Gastrocnemius medialis (tissue), 4 donors: ENCODE measurements around the gene GRIN2A. TPM values are rescaled to one million over a fixed set of nuclear protein-coding genes. Genes with fewer than 3 reads are reported as not detected.

Experiments
- ATAC-seq, 2 donors: fragments of 150-250 bp; one replicate each; pipeline ENCODE4 v1.9.1; 2016
- DNase-seq, 2 donors: peaks; one replicate each; pipeline ENCODE4 v3.0.0-alpha.2; 2019
- H3K27ac ChIP-seq, 4 donors: fragments of 200-600 bp; sonication (generic); 1 replicate in 1 of 4; 2 replicates in 3 of 4; pipeline ENCODE4 v1.5.1; 2016 to 2018; ENCODE audit warnings: mild to moderate bottlenecking in 2 of 4, moderate library complexity in 1 of 4
- H3K27me3 ChIP-seq, 3 donors: fragments of 200-600 bp; sonication (generic) in 2 of 3; 1 replicate in 1 of 3; 2 replicates in 2 of 3; pipeline versions ENCODE4 v1.5.1 to v1.6.0; 2016 to 2019; ENCODE audit warnings: mild to moderate bottlenecking in 1 of 3, moderate library complexity in 1 of 3
- H3K36me3 ChIP-seq, 2 donors: fragments of 200-600 bp; sonication (generic) in 1 of 2; one replicate each; pipeline ENCODE4 v1.5.1; 2017 to 2018
- H3K4me1 ChIP-seq, 2 donors: fragments of 200-600 bp; sonication (generic) in 1 of 2; one replicate each; pipeline ENCODE4 v1.5.1; 2016 to 2017; ENCODE audit warnings: mild to moderate bottlenecking in 2 of 2
- H3K4me3 ChIP-seq, 4 donors: fragments of 200-600 bp; sonication (generic) in 3 of 4; 1 replicate in 1 of 4; 2 replicates in 3 of 4; pipeline ENCODE4 v1.5.1; 2016 to 2019; ENCODE audit warnings: mild to moderate bottlenecking in 2 of 4
- H3K9me3 ChIP-seq, 3 donors: fragments of 200-600 bp; sonication (generic) in 2 of 3; 1 replicate in 1 of 3; 2 replicates in 2 of 3; pipeline ENCODE4 v1.5.1; 2016 to 2019
- POLR2A ChIP-seq, 2 donors: fragments of 450-650 bp; IDR thresholded peaks; one replicate each; pipeline ENCODE4 v1.6.1; 2017; ENCODE audit warnings: antibody characterized with exemption in 2 of 2, mild to moderate bottlenecking in 2 of 2, moderate library complexity in 2 of 2
- in situ Hi-C, 4 donors: fragments of 200-750 bp; cut with MboI; loops; one replicate each; pipeline versions ENCODE4 v1.15.0 to v1.8.0; 2017; ENCODE audit warnings: low sequenced_read_pairs in 4 of 4
- intact Hi-C: fragments of 100-400 bp; cut with DNase I; formaldehyde crosslinking; loops from one replicate; pipeline ENCODE4 v1.15.1; 2023; ENCODE audit warnings: low total_unique reads
- total RNA-seq, 4 donors: library from RNA; depleted of rRNA; stranded (reverse); fragments of >200 nt; gene quantifications; one replicate each; pipeline versions ENCODE4 v1.1.0 to v1.2.3, GENCODE V29; 2016
- TF ChIP-seq, protein P1 (sequence below), 5 experiments: fragments of 450-650 bp in 3 of 5; fragments of 200-600 bp in 2 of 5; sonication (generic) in 2 of 5; IDR thresholded peaks in 4 of 5; conservative IDR thresholded peaks in 1 of 5; 1 replicate in 4 of 5; 2 replicates in 1 of 5; pipeline ENCODE4 v1.5.1; 2016 to 2019; ENCODE audit warnings: antibody characterized with exemption in 5 of 5, mild to moderate bottlenecking in 3 of 5, moderate library complexity in 3 of 5

The GRIN2A gene
- total RNA-seq, 4 donors from 2014 or later, result 0.13 to 0.87 TPM; not detected in 2

GRCh38 chr16:10168258-10168657 is 14.0 kb downstream of the GRIN2A start:
- Histone ChIP-seq H3K27me3 (no peaks in the 10 kb centered on the region), H3K9me3 (no peaks in the 10 kb centered on the region), H3K4me3 (no peak overlapping the region), H3K27ac (no peak overlapping the region), H3K36me3 (no peaks in the 10 kb centered on the region), H3K4me1 (no peaks in the 10 kb centered on the region)
- DNase-seq, result no peak
- intact Hi-C loops, result no loop called here
- ATAC-seq, result no peak
- in situ Hi-C loops, result loop anchor here in 1 of 4 donors (25.0 kb wide), 1 partner anchor 906 kb away; no protein-coding TSS in a partner anchor
- TF ChIP-seq, protein P1, sequence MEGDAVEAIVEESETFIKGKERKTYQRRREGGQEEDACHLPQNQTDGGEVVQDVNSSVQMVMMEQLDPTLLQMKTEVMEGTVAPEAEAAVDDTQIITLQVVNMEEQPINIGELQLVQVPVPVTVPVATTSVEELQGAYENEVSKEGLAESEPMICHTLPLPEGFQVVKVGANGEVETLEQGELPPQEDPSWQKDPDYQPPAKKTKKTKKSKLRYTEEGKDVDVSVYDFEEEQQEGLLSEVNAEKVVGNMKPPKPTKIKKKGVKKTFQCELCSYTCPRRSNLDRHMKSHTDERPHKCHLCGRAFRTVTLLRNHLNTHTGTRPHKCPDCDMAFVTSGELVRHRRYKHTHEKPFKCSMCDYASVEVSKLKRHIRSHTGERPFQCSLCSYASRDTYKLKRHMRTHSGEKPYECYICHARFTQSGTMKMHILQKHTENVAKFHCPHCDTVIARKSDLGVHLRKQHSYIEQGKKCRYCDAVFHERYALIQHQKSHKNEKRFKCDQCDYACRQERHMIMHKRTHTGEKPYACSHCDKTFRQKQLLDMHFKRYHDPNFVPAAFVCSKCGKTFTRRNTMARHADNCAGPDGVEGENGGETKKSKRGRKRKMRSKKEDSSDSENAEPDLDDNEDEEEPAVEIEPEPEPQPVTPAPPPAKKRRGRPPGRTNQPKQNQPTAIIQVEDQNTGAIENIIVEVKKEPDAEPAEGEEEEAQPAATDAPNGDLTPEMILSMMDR (IDR thresholded peaks at IDR 0.05 in 4 of 5, conservative IDR thresholded peaks at IDR 0.05 in 1 of 5), result no peak
- no peak for TF ChIP-seq POLR2A (IDR thresholded peaks at IDR 0.05)

DNA sequence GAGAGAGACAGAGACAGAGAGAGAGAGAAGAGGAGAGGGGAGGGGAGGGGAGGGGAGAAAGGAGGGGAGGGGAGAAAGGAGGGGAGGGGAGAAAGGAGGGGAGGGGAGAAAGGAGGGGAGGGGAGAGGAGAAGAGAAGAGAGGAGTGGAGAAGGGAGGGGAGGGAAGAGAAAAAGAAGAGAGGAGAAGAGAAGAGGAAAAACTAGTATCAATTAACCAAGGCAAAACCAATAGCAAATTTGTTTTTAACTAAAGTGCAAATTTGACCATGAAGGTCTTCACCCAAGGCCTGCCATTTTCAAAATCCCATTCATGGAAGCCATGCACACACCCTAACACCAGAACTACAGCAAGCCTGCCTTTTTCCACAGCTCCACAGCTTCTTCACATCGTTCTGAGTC is 16.6 kb downstream of the GRIN2A start:
- in situ Hi-C loops (loop anchor here in 1 of 4 donors (25.0 kb wide), 1 partner anchor 903 kb away; no protein-coding TSS in a partner anchor), intact Hi-C loops (no loop called here)
- TF ChIP-seq, protein P1 (IDR thresholded peaks at IDR 0.05 in 4 of 5, conservative IDR thresholded peaks at IDR 0.05 in 1 of 5), result no peak
- TF ChIP-seq POLR2A (IDR thresholded peaks at IDR 0.05), result no peak
- DNase-seq (no peak), ATAC-seq (no peak)
- no peak overlapping the region for H3K27ac ChIP-seq
- no peaks in the 10 kb centered on the region for H3K27me3 ChIP-seq
- no peaks in the 10 kb centered on the region for H3K9me3 ChIP-seq
- no peak overlapping the region for H3K4me3 ChIP-seq
- no peaks in the 10 kb centered on the region for H3K4me1 ChIP-seq
- H3K36me3 ChIP-seq, result no peaks in the 10 kb centered on the region

DNA sequence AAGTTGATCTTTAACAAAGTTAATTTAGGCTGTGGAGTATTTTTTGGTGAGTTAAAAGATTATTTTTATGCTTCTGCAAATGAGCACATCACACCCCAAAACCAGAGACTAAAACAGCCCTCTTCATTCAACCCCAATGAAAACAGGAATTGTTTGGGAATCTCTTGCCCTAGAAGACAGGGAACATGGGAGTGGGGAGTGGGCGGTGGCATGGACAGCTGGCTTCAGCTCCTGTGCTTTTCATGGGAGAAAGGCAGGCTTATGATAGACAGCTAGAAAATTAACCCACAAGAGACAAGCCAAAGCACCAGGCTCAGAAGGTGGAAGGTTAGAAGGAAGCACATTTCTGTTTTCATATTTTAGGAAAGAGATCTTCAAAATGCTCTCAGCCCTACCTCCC is 19.2 kb downstream of the GRIN2A start:
- Histone ChIP-seq H3K27ac (no peak overlapping the region), H3K27me3 (no peaks in the 10 kb centered on the region), H3K4me3 (no peak overlapping the region), H3K4me1 (no peaks in the 10 kb centered on the region), H3K9me3 (no peaks in the 10 kb centered on the region), H3K36me3 (no peaks in the 10 kb centered on the region)
- in situ Hi-C loops, result loop anchor here in 1 of 4 donors (25.0 kb wide), 1 partner anchor 901 kb away; no protein-coding TSS in a partner anchor
- intact Hi-C loops, result no loop called here
- DNase-seq (no peak), ATAC-seq (no peak)
- TF ChIP-seq, protein P1 (IDR thresholded peaks at IDR 0.05 in 4 of 5, conservative IDR thresholded peaks at IDR 0.05 in 1 of 5), result no peak
- TF ChIP-seq POLR2A (IDR thresholded peaks at IDR 0.05), result no peak

- Histone ChIP-seq H3K4me1 (no peaks in the 10 kb centered on the region), H3K36me3 (no peaks in the 10 kb centered on the region), H3K27me3 (no peaks in the 10 kb centered on the region), H3K9me3 (no peaks in the 10 kb centered on the region), H3K27ac (no peak overlapping the region), H3K4me3 (no peak overlapping the region)
- intact Hi-C loops (no loop called here), in situ Hi-C loops (loop anchor here in 1 of 4 donors (25.0 kb wide), 1 partner anchor 894 kb away; no protein-coding TSS in a partner anchor)
- no peak for DNase-seq
- TF ChIP-seq, protein P1 (IDR thresholded peaks at IDR 0.05 in 4 of 5, conservative IDR thresholded peaks at IDR 0.05 in 1 of 5), result no peak
- TF ChIP-seq POLR2A (IDR thresholded peaks at IDR 0.05), result no peak
- ATAC-seq, result no peak
These were observed 26.1 kb downstream of the GRIN2A start for GRCh38 chr16:10156099-10156498.

- H3K4me1 ChIP-seq, result no peaks in the 10 kb centered on the region
- H3K9me3 ChIP-seq, result no peaks in the 10 kb centered on the region
- in situ Hi-C loops (loop anchor here in 1 of 4 donors (25.0 kb wide), 1 partner anchor 892 kb away; no protein-coding TSS in a partner anchor), intact Hi-C loops (no loop called here)
- no peaks in the 10 kb centered on the region for H3K36me3 ChIP-seq
- H3K4me3 ChIP-seq, result no peak overlapping the region
- DNase-seq, result no peak
- H3K27ac ChIP-seq, result no peak overlapping the region
- H3K27me3 ChIP-seq, result no peaks in the 10 kb centered on the region
- TF ChIP-seq, protein P1 (IDR thresholded peaks at IDR 0.05 in 4 of 5, conservative IDR thresholded peaks at IDR 0.05 in 1 of 5), result no peak
- no peak for TF ChIP-seq POLR2A (IDR thresholded peaks at IDR 0.05)
- no peak for ATAC-seq
These were observed 27.8 kb downstream of the GRIN2A start for GRCh38 chr16:10154389-10154788.
